ENCODE data around the gene PRRX2.
A peak's percentile ranks its signal among the peaks of the same experiment; 100 is the strongest.

PRRX2 gene

DNA sequence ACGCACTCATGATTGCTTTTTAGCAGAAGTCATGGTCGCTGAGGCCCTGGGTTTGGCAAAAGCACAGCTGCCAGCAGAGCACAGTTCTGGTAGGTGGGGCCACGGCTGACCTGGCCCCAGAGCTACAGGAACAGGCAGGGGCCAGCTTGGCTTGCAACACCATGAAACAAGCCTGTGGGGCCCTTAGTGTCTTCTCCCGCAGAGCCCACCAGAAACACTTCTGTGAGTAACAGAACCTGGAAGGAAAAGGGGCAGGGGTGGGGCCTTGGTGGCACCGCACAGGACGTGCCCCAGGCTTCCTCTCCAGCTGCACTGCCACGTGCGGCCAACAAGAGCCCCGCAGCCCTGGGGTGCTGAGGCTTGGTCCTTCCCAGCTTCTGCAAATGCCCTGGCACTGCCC, 28.3 kb upstream of the PRRX2 start:
- no peak for DNase-seq (ENCODE audit: low spot score)

DNA sequence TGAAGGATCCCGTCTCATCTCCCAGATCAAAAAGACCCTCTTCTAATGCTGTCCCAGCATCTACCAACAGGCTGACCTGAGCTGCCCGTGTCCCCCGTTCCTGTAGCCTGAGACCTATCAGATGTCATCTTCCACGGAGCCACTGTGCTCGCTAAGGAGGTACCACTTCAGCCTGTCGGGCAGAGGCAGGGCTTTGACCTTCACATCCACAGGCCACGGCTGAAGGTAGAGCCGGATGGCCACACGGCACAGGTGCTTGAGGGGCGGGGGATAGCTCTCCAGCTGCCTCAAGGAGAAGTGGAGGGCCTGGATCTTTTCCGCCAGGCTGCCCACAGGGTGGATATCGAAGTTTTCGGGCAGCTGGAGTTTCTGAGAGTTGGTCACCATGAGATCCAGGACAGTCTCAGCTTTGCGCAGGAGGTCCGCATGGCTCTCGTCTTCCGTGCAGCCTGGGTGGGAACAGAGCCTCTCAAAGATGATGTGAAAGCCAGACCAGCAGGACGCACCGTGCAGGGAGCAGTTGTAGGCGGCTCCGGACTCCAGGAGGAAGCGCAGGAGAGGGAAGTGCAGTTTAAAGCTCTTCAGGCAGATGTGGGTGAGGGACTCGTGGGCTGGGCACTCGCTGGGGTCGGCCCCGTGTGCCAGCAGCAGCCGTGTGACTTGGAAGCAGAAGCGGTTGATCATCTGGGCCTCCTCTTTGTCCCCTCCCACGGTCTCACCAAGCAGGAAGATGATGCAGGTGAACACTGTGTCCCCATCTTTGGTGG, 27.6 kb upstream of the PRRX2 start:
- no peak for DNase-seq (ENCODE audit: low spot score)

DNA sequence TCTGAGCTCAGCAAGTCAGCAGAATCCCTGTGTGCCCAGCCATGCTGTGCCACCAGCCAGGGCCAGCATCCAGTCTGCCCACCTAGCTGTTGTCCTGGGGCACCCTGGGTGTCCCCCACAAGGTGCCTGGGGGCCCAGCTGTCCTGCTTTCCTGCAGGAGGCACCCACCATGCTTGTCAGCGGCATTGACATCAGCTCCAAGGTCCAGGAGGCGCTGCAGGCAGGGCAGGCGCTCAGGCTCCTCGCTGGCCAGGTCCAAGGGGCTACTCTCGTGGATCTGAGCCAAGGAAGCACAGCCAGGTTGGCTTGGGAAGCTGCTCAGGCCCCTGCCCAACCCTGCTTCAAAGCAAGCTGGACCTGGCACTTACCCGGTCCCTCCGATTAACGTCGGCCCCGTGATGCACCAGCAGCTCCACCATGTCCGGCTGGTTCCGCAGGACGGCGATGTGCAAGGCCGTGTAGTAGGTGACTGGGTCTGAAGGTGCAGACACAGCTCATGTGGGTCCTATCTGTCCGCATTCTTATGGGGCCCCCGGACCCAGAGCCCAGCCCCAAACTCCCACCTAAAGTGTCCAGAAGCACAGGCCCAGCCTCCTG, 26.3 kb upstream of the PRRX2 start:
- no peak for DNase-seq (ENCODE audit: low spot score)

DNA sequence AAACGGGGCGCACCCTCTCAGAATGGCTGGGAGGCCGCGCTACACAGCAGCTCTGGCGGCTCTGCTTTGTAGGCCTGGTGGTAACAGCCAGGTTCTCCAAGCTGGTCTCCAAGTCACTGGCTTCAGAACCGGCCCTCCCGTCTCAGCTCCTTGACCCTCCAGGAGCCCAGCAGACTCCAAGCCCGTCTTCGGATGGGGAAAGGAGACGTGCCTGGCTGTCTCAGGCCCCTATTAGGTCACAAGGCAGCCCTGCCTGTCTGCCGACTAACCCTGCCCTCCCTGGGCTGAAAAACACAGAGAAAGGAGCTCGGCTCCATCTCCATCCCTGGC, 25.7 kb upstream of the PRRX2 start:
- DNase-seq (ENCODE audit: low spot score) = no peak

DNA sequence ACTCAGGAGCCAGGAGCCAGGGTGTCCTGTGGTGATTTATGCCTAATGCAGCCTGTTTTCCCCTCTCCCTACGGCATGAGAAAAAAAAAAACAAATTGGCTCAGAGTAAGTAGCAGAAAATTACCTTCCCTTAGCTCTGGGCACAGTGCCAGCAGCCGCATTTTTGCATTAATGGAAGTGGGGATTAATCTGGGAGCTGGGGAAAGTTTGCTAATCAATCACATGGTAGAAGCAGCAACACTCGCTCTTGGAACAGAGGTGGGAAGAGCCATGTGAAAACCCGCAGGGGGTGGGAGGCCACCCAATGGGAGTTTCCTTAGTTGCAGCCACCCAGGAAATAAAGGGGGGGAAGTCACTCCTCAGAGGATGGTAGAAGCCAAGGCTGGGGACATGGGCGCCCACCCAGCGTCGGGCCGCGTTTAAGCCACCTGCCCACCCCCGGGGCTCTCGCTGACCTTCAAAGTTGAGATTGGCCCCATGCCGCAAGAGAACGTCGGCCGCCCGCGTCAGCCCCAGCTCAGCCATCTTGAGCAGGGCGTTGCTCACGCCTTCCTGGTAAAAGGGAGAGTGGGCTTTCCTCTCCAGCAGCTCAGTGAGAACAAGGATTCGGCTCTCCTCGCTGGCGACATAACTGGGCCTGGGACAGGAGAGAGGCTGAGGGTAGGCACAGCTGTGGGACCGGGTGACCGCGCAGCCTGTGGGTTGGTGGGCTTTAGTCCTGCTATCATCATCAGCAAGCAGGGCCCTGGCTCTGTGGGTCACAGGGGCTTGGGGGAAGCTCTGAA, 25.2 kb upstream of the PRRX2 start:
- no peak for DNase-seq (ENCODE audit: low spot score)

DNA sequence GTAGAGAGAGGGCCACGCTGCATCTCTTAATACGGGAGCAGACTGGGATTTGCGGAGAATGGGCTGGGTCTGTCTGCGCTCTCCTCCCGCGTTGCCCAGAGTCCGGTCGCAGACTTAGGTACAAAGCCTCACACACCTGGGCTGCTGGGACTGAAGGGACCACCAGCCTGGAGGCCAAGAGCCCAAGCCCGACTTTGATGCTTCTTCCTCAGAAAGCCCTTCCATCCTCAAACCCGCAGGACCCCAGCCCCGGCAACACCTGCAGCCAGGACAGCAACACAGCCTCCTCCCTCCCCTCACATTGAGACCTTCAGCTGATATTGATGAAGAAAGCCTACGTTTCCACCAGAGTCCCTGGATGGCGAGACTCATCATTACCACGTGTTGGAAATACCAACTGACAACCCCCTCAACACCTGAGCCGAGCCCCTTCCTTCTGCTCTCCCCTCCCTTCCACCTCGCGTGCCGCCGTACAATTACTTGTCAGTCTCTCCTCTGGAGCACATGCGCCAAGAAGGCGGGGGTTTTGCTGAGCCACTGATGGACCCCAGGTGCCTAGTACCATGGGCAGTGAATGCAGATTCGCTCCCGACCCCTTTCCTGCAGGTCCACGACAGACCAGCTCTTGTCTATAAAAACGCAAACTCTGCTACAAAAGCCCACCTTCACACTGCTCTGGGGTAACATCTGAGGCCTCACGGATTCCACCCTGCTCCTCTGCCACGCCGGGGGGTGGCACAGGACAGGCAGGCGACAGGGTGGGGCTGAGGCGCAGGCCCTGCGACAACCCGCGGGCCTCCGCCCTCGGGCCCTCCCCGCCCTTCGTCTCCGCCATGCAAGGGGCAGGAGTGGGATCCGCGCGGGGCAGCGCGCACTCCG, 24.3 kb upstream of the PRRX2 start:
- DNase-seq (ENCODE audit: low spot score) = no peak

DNA sequence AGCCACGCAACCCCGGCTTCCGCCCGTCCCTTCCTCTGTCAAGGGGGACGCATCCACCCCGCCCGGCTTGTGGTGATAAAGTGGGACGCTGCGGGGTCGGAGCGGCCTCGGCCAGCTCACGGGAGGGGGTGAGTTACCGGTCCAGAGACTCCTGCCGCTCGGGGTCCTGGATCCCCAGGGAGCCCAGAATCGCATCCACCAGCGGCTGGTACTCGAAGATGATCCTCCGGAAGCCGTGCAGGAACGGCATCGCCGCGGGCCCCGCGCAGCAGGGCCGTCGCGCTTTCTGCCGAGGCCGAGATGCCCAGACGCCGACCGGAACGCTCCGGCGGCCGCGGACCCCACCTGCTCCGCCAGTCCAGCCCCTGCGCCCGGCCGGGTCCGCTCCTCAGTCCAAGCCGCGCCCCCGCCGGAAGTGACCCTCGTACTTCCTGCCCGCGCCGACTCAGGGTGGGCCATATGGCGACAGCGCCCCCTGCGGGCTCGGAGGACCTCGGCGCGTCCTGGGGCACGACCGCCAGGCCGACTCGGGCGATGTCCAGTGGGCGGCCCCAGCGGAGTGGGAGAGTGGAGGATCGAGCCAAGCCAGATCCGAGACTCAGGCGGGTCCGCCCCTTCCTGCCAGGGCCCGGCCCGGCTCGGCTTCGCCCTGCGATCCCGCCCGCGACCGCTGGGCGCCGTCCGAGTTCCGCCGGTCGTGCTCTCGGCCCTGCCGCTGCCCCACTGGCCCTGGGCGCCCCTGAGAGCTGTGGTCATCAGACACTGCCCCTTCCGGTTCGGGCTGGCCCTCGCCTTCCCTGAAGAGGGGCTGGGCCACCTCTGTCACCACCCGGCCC, 23.5 kb upstream of the PRRX2 start, which contains the start of gene ASB6:
Gene ASB6 (minus strand): TSS at position 402 of the 836 bp plus-strand sequence. CDS start 152 bp downstream, at position 250.
- DNase-seq (ENCODE audit: low spot score) = peak; percentile 100

DNA sequence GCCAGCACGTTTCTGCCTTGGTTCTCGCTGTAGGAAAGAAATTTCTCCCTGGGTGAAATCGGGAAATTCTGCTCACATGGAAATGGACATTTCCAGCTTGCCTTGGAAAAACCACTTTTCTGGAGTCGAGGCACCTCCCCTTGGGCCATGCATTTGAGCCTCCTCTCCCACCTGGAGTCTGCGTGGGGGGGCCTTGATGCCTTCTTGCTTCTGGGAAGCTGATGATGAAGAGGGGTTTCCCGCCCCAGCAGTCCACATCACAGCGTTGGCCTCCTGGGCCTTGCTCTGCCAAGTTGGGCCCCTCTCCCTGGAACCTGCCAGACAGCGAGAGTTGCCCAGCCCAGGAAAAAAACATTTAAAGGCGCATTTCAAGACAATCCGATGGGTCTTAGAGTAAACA, 21.7 kb upstream of the PRRX2 start:
- DNase-seq (ENCODE audit: low spot score) = no peak

DNA sequence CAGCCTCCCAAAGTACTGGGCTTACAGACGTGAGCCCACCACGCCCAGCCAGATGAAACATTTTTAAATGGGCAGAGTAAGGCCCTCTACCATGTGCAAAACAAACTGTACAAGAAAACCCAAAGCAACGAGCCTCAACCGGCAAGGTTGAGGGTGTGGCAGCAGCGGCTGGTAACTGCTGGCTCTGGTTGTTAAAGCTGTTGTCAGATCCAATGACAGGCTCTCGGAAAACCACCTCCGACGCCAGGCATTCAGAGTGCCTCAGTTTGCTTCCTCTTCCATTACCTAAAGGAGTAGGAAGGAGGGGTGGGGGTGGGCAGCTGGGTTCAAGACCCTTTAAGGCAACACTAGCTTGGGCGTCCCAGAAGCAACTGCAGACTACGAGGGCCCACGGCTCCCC, 21.1 kb upstream of the PRRX2 start:
- no peak for DNase-seq (ENCODE audit: low spot score)

DNA sequence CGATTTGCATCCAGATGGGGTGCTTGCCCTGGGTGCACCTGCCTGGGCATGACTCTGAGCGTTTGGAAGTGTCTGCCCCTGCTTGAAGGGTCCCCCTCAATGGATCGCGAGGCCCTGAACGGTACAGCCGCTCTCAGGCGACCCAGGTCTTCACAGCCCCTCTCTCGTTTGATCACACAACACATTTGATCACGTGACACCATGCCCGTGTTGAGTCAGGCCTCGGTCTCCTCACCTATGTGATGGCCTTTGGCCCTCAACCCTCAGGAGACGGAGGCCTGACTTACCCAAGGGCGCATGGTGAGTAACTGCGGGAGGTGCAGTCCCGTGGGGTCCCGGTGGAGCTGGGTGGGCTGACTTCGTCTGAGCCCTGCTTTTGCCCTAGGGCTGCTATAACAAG, 20.5 kb upstream of the PRRX2 start:
- DNase-seq (ENCODE audit: low spot score) = no peak

DNA sequence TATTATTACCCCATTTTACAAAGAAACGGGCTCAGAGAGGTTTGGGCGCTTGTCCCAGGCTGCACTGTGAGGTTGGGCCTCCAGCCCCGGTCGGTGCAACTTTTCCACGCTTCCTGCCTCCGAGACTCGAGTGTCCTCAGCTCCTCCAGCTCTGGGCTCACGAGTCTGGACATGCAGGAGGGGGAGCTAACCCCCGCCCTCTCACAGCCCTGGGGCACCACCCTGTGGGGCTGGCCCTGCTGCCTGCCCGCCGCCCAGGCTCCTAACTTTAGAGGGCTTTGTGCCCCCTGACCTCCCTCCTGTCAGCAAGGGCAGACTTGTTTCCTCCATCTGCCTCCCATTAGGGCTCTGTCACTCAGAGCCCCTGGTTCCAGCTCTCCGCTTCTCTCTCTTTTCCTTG, 19.2 kb upstream of the PRRX2 start:
- no peak for DNase-seq (ENCODE audit: low spot score)

DNA sequence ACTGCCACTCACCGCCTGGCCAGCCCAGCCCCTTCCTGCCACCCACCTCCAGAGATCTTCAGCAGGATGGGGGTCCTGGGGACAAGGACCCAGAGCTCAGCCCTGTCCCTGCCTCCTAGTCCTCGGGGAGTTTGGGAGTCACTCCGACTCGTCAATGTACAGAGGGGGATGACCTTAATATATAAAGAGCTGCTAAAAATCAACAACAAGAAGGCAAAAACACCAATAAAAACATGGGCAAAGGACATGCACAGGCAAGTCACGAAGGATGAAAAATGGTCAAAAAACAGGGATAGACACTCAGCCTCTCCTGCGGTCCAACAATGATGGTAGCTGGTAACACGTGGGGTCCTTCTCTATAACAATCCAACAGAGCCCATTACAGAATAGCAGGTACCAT, 18.8 kb upstream of the PRRX2 start:
- no peak for DNase-seq (ENCODE audit: low spot score)

DNA sequence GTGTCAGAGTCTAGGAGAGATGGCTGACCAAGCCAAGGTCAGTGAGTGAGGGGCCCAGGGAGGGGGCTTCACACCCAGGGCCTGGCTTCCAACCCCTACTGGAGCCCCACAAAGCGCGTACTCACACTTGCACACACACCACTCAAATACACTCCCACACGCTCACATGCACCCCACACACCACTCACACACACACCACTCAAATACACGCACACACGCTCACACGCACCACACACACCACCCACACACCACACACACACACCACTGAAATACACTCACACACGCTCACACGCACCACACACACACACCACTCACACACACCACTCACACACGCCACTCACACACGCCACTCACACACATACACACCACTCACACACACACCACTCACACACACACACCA, 17.8 kb upstream of the PRRX2 start:
- no peak for DNase-seq (ENCODE audit: low spot score)

DNA sequence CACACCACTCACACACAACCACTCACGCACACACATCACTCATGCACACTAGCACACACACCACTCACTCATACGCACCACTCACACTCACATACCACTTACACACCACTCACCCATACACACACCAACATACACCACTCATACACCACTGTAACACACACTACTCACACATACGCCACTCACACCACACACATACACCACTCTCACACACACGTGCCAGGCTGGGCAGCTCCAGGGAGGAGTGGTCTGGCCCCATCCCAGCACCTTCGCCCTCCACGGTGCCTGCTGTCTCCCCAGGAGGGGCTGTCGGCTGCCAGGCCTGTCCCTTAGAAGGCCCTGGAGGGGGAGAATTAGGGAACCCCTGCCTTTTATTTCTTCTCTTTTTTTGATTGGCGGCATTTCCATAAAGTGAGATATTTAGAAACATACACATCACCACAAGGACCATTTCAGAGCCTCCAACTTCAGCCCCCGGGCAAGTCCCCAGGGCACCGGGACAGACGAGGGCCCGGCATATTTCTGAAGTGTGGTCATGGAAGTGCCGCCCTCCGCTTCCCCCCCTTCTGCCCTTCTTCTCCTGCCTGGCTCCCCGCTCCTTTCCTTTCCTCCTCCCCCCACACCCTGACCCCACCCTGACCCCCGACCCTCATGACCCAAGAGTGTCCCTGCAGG, 17.2 kb upstream of the PRRX2 start:
- DNase-seq (ENCODE audit: low spot score) = no peak

DNA sequence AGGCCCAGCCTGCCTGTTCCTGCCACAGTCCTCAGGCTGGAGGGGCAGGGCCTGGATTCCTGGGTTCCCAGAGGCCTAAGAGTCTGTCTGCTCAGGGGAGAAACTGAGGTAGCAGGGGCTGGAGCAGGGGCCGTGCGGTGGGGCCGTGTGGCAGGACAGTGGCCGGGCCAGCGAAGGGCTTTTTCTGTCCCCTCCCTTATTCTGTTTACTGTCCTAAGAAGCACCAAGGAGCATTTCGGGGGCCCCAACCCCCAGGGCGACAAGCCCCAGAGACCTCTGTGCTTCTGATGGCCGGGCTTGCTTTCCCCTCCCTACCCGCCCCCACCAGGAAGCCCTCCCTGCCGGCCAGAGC, 16.7 kb upstream of the PRRX2 start:
- no peak for DNase-seq (ENCODE audit: low spot score)

DNA sequence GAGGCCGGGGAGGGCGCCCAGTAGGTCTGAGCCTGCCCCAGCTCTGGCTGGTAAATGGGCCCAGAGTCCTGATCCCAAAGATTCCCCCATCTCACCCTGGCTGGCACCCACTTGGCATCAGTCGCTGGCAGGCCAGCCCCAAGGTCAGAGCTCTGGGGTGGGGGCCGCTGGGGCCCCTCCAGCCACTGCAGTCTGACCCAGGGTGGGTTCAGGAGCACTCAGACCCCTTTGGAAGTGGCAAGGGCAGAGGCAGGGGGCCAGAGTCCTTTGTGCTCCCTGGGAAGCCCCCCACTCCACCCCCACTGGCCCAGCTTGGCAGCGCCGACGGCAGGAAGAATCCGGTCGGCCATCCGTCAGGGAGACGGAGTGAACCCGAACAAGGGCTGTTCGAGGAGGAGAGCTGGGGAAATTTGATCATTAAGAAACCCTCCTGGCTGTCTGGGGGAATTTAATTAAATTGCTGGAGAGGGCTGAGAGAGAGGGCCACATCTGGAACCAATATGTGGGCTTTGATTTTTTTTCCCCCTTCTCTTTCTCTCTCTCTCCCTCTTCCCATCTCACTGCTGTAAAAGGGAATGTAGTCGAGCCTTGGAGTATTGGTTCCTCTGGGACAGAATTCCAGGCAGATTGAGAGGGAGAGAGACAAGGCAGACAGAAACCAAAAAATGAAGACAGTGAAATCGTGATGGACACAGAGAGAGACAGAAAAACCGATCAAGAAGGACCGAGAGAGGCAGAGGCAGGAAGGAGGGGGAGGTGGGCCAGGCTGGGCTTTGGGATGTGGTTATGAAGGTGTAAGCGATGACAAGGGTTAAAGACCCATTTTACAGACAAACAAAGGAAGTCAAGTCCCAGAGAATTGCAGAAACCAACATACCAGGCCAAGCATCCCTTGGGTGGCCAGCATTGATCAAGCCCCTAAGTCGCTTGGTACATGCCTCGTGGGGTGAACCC, 15.4 kb upstream of the PRRX2 start:
- DNase-seq (ENCODE audit: low spot score) = no peak

DNA sequence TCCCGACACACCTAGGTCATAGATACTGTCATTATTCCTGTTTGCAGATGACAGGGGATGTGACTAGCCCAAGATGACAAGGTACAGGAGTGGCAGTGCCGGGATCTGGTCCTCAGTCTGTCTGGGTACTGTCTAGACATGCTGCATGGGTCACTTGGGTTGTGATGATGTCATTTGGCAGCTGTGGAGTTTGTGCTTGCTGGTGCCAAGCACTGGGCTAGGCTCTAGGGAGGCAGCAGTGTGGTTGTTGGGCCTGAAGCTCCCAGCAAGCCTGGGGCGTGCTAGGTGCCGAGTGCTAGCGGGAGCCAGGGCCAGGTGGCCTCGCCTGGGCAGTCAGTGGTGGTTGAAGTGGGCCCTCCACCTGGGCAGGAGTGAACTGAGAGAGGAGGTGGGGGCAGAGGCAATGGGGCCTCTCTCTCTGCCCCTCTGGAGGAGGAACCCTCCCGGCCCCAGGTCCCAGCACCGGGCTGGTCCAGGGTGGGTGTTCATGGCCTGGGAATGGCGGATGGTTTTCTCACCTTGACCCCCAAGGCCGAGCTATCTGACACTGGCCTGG, 14.7 kb upstream of the PRRX2 start:
- no peak for DNase-seq (ENCODE audit: low spot score)

DNA sequence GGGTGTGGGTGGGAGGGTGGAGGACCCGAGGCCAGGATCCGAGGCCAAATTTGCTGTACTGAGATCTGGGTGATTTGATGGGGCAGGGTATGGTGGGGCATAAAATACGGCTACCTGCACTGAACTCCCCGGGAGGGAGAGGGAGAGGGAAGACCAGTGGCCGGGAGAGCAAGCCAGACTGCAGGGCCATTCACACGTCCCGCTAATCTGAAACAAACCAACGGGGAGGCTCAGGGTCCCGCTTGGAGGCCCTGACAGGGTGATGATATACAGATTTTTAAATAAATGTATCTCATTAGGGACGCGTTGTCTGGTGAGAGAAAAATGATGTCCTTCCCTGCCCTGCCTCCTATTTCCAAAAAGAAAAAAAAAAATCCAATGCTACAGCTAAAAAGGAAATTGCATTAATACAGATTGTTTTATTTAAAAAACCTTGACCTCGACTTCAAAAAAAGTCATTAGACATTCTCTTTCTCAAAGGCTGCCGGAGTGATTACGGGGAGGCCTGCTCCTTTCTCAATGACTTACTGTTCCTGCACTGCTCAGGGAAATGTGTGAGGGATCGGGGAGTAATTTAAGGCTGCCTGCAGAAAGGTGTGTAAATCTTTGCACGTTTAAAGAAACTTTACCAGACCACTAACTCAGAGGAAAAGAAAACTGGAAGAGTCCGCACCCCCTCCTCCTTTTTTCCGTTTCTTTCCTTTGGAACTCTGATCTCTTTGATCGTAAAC, 11.5 kb upstream of the PRRX2 start:
- DNase-seq (ENCODE audit: low spot score) = no peak

DNA sequence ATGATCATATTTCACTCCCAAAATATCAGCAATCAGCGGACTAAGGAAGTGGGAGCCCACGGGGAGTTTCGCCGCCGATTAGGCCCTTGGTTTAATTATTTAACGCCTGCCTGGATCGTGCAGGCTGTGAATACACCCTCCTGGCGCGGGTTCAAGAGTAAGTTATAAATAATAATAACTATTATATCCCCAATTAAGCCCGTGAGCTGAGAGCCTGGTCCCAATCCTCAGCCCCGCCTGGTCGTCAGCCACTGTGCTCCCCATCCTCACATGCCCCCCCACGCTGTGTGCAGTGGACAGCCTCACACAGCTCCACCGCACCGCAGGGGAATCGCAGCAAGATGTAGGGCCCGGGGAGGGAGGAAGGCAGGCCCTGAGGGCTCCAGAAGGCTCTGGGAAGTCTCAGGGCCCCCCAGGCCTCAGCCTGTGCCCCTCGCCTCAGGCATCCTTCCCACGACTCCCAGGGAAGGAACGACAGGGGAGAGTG, 10.8 kb upstream of the PRRX2 start:
- DNase-seq (ENCODE audit: low spot score) = no peak
